Measurements from ENCODE around the gene CT47C1.
"Not testable (repeated sequence)": the region's sequence is repeated elsewhere in the genome, so short reads cannot be mapped to it uniquely, and the experiment has no call there.

Gene CT47C1

DNA sequence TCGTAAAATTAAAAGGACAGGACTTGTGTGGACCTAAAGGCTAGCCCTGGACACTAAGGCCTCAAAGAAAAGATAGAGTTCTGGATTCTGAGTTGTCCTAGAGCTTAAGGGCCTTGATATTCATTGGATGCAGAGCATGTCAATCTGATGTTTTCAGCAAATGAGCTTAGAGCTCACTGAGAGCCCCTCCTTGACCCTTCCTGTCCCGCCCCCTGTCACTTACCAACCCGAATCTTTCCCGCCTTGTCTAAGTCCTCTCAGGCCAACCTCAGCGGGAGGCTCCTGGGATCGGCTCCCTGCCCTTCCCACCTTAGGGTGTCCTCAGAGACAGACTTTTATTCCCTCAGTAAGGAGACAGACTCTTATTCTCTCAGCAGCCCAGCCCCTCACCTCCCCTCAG is at the start of gene CT47C1:
CT47C1 (plus strand) TSS at position 250 of the 400 bp plus-strand sequence. CDS start 233 bp downstream, outside the sequence.
- DNase-seq: no peak

DNA sequence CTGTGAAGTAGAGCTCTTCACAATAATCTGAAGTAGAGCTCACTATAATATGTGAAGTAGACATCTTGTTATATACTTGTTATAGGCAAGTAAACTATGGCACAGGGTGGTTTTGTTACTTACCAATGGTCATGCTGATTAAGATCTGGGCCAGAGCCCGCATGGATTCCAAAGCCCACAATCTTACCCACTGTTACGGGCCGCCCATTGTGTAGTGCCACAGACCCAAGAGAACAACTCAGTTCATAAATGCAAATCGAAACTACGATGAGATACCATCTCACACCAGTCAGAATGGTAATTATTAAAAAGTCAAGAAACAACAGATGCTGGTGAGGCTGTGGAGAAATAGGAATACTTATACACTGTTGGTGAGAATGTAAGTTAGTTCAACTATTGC is 46.9 kb upstream of the CT47C1 start:
- DNase-seq: no peak

DNA sequence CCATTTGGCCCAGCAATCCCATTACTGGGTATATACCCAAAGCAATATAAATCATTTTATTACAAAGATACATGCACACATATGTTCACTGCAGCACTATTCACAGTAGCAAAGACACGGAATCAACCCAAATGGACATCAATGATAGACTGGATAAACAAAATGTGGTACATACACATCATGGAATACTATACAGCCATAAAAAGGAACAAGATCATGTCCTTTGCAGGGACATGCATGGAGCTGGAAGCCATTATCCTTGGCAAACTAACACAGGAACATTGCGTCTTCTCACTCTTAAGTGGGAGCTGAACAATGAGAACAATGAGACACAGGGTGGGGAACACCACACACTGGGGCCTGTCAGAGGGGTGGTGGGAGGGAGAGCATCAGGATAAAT is 46.4 kb upstream of the CT47C1 start:
- not testable (repeated sequence) for DNase-seq

GRCh38 chrX:119027960-119028732 is 44.6 kb upstream of the CT47C1 start:
- not testable (repeated sequence) for DNase-seq

- DNase-seq: no peak
Measured at GRCh38 chrX:119028733-119029330, 44.0 kb upstream of the CT47C1 start.

- not testable (repeated sequence) for DNase-seq
Measured at GRCh38 chrX:119029656-119030055, 43.1 kb upstream of the CT47C1 start.

- no peak for DNase-seq
Measured at GRCh38 chrX:119030990-119031389, 41.8 kb upstream of the CT47C1 start.

DNA sequence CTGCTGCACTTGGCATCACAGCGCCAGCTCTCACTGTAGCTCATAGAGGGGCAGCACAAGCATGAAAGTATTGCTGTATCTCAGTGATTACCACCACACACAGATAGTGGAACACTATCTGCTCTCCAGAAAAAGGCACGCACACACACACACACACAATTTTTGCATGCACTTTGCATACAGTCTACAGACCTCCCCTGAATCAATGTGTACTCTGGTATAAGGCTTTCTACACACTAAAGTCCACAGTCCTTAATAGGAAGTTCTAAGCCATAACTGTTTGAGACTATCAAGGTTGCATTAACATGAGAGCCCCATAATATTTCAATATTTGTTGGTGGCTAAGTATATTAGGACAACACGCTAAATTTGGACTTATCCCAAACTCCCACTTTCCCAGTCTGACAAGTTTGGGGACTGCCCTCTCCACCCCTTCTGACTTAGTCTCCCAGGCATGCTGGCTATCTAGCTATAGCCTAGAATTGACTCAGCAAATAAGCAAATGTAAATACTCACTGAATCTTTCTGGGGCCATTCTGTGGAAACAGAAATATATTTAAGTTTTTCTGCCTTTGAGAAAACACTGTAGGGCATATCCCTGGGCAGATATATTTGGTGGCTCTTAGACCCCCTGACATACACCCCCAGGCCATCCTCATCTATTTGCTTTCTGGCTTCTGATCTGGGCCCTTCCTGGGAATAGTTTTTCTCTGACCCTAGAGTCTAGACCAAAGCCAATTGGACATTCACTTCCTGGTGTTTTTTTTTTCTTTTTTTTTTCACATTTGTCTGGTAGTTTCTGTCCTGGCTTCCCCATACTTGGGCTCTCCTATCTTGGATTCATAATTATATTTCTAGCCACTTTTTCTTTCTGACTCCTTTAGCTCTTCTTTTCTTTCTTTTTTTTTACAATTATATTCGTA is 36.4 kb upstream of the CT47C1 start:
- DNase-seq: no peak

DNA sequence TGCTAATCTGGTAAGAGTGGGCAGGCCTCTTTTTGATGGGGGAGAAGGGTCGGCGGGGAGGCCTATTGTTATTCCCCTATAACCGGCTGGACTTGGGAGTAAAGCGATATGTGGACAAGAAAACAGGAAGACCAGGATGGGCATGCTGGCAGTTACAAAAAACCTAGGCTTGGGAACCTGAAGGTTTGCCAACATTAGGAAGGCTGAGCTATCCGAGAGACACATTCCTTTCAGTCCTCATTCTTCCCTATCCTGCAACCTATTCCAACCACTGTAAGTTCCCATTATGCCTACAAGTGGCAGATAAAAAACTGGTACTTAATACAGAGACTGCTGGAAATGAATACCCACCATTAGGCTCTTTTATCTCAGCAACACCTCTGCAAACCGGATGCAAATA is 32.4 kb upstream of the CT47C1 start:
- DNase-seq: no peak

GRCh38 chrX:119041175-119041574 is 31.6 kb upstream of the CT47C1 start:
- no peak for DNase-seq

- no peak for DNase-seq
Measured at GRCh38 chrX:119042040-119042439, 30.8 kb upstream of the CT47C1 start.

DNA sequence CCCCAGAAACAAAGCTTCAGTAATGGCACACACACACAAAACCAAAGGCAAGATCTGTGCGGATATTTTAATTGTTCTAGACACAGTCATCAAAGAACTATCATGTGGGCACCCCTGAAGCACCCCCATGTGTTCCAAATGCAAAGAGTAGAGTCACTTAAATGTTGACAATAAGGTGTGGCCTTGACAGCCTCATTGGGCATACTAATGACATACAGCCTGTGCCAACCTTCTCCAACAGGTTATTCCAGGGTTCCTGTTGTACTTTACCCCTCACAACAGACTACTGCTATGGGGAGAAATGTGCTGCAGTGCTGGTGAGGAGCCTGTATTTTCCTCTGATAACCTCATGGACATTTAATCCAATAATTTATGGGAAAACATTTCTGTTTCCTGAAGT is 29.8 kb upstream of the CT47C1 start:
- no peak for DNase-seq

- no peak for DNase-seq
Measured at GRCh38 chrX:119045884-119046283, 26.9 kb upstream of the CT47C1 start.

DNA sequence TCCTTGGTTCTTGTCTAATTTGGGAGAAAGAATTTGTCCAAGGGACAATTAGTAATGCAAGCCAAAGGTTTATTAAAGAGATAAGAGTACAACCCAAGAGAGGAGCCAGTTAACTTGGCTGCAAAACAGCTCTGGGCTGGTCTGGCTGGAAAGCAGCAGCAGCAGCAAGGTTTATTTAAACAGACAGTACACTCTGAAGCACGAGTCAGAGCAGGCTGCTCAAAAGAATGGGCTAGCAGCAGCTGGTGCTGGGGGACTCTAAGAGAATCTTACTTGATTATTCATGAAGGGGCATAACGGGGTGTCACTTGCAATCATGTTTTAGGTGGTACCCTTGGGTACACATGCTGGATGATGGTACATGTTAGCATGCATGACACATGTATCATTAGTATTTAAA is 17.1 kb upstream of the CT47C1 start:
- DNase-seq: no peak

DNA sequence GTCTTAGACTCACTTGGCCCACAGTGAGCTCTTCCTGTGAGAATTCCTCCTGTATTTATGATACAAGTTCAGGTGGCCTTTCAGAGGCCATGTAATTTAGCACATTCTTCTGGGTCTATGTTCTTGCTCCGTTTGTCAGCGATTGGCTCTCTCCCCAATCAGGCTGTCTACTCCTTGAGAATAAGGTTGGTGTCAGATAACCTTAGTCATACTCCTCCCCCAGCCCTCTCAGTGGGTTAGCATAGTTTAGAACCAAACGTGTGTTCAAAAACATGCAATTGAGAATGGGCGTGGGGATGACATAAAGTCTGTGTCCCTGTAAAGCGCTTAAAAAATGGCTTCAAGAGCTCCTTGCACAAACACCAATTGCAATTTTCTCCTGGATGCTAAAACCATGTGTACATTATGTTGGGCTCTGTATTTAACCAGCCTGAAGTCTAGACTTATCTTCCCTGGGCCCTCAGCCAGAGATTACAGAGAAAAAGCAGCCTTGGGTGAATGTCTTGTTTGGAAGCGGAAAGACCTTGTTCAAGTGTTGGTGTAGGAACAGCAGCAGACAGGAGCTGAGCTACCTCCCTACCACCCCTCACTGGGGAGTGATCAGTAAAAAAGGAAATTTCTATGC is 9.9 kb upstream of the CT47C1 start:
- DNase-seq: no peak

DNA sequence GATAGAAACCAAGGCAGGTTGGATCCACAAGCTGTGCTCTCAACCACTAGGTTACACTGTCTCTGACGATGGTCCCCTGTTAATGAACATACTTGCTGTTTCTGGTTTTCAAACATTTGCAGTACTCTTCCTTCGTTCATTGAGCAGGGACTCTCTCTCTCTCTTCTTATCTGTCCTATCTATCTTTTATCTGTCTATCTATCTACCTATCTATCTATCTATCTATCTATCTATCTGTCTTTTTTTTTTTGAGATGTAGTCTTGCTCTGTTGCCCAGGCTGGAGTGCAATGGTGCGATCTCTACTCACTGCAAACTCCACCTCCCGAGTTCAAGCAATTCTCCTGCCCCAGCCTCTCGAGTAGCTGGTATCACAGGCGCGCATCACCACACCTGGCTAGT is 9.4 kb upstream of the CT47C1 start:
- DNase-seq: no peak

DNA sequence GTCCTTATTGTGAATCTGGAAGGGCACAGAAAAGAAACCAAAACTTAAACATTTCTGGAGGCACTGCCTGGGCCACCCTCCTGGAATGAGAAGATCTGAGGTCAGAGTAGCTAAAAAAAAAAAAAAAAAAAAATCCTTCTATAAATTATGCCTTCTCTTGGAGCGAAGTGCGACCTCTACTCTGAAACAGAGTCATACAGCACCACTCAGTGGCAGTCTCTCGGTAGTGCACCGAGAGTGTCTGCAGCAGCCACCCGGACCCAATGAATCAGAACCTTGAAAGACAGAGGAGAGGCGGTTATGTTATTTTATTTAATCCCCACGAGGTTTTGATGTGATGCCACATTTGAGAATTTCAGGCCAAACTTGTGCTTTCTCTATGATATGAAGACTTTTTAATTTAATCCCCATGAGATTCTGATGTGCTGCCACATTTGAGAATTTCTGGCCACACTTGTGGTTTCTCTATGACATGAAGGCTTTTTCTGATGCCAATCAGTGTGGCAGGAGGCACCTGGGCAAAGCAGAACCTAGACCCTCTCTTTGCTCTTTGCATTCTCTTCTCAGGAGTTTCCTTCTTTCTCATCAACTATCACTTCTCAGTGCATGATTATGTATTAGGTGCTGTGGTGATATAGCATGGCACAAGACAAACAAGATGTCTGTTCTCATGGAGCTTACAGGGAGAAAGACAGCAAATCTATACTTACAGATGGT is 5.6 kb upstream of the CT47C1 start:
- DNase-seq: peak; percentile 8

DNA sequence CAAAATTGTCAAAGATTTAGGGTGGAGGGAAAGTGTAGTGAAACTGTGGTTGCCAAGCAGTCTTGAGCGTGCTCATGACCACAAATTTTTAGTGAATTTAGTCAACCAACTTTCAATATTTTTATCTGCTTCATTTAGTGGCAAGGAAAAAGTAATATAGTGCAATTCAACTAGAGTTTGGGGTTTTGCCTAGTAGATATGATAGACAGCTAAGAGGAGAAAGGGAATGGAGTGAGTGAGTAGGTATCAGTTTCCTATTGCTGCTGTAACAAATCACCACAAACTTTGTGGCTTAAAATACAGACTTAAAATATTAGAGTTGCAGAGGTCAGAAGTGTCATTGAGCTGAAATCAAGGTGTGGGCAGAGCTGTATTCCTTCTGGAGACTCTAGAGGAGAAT is 3.7 kb upstream of the CT47C1 start:
- DNase-seq: no peak

- no peak for DNase-seq
Measured at GRCh38 chrX:119069762-119070161, 3.0 kb upstream of the CT47C1 start.

DNA sequence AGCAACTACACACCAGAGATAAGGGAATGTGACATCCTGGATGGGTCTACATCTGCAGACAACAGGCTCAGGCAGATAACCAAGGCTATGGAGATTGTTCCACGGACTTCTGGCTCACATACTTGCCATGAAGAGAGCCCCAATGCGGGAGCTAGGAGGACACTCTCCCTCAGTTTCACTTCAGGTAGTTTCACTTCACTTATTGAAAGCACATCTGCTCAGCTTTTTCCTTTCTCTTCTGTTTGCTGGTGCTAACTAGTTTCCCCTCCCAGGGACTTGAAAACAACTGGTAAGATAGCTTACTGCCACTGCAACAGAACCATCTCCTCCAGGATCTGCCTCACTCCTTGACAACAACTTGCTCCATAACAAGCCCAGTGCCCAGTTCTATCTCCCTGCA is 1.4 kb upstream of the CT47C1 start:
- no peak for DNase-seq

DNA sequence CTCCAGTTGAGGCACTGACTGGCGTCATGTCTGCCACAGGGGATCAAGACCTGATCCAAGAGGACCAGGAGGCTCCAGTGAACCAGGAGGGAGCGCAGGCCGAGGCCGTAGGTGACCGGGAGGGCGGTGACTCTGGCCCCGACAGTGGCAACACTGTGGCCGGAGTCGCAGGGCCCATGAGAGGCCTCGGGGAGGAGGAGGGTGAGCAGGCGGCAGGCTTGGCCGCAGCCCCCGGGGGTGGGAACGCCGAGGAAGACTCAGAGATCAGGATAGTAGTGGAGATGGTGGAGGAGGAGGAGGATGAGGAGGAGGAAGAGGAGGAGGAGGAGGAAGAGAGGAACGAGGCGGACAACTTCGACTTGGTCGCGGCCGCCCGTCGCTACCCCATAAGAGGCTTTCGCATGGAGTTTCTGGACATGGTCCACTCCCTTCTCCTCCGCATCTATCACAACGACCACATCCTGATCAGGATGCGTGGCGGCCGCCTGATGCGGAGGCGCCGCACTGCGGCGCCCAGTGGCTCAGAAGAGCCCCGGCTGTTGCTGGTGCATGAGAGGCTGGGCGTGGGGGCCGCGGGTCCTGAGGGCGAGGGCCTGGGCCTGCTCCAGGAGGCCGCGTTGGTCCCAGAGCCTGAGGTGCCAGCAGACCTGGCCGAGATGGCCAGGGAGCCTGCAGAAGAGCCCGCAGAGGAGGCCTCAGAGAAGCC is 560 bp downstream of the CT47C1 start:
- DNase-seq: no peak

GRCh38 chrX:119073911-119074310 is 1.1 kb downstream of the CT47C1 start:
- DNase-seq: no peak

Measured in CD4-positive, alpha-beta T cell treated with Interleukin-12 subunit alpha and Interleukin-12 subunit beta, for 1 hour (primary cell).